GM23338 (cell line): Measurements from ENCODE around the gene ARL14EP.

ENCODE experiments used
- CREB1 ChIP-seq: fragments of 250-450 bp; sonication (Bioruptor Pico); IDR thresholded peaks from 2 replicates; pipeline ENCODE4 v1.5.0; 2020; ENCODE audit warnings: low read depth, mild to moderate bottlenecking, moderate library complexity
- ETS1 ChIP-seq: IDR thresholded peaks from 2 replicates; pipeline ENCODE4 v1.6.1; 2016; ENCODE audit warnings: antibody characterized with exemption
- EZH2 ChIP-seq: fragments of 200-600 bp; sonication (generic); IDR thresholded peaks from one replicate; pipeline ENCODE4 v1.8.0; 2017; ENCODE audit warnings: antibody characterized with exemption, mild to moderate bottlenecking, low read depth; ENCODE audit not compliant: unreplicated experiment
- EZH2phosphoT487 ChIP-seq: fragments of 200-600 bp; sonication (generic); IDR thresholded peaks from one replicate; pipeline ENCODE4 v1.8.1; 2018; ENCODE audit warnings: antibody characterized with exemption; ENCODE audit not compliant: unreplicated experiment
- JUNB ChIP-seq: IDR thresholded peaks from one replicate; pipeline ENCODE4 v1.6.1; 2016; ENCODE audit warnings: antibody characterized with exemption; ENCODE audit not compliant: unreplicated experiment
- POLR2AphosphoS5 ChIP-seq: IDR thresholded peaks from 2 replicates; pipeline ENCODE4 v1.6.1; 2016; ENCODE audit warnings: antibody characterized with exemption, low read depth
- REST ChIP-seq: IDR thresholded peaks from one replicate; pipeline ENCODE4 v1.6.1; 2018; ENCODE audit warnings: antibody characterized with exemption; ENCODE audit not compliant: unreplicated experiment
- STAT1 ChIP-seq: IDR thresholded peaks from one replicate; pipeline ENCODE4 v1.6.1; 2016; ENCODE audit warnings: antibody characterized with exemption; ENCODE audit not compliant: unreplicated experiment
- TF ChIP-seq, protein P1 (sequence below), 2 experiments: fragments of 200-600 bp in 1 of 2; sonication (generic) in 1 of 2; conservative IDR thresholded peaks; 2 replicates each; pipeline versions ENCODE4 v1.5.1 to v1.6.1; 2016 to 2017; ENCODE audit warnings: antibody characterized with exemption in 2 of 2, low read depth in 2 of 2, mild to moderate bottlenecking in 2 of 2, moderate library complexity in 1 of 2

- TF ChIP-seq EZH2 = no peak
- TF ChIP-seq, protein P1, sequence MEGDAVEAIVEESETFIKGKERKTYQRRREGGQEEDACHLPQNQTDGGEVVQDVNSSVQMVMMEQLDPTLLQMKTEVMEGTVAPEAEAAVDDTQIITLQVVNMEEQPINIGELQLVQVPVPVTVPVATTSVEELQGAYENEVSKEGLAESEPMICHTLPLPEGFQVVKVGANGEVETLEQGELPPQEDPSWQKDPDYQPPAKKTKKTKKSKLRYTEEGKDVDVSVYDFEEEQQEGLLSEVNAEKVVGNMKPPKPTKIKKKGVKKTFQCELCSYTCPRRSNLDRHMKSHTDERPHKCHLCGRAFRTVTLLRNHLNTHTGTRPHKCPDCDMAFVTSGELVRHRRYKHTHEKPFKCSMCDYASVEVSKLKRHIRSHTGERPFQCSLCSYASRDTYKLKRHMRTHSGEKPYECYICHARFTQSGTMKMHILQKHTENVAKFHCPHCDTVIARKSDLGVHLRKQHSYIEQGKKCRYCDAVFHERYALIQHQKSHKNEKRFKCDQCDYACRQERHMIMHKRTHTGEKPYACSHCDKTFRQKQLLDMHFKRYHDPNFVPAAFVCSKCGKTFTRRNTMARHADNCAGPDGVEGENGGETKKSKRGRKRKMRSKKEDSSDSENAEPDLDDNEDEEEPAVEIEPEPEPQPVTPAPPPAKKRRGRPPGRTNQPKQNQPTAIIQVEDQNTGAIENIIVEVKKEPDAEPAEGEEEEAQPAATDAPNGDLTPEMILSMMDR (conservative IDR thresholded peaks at IDR 0.05; ENCODE audit: low read depth in 2 of 2) = no peak
- TF ChIP-seq POLR2AphosphoS5 = no peak
- no peak for TF ChIP-seq REST
- no peak for TF ChIP-seq CREB1 (CRISPR knock-in tag)
- TF ChIP-seq STAT1 = no peak
- TF ChIP-seq EZH2phosphoT487 = no peak
- TF ChIP-seq JUNB = no peak
- no peak for TF ChIP-seq ETS1
Observed at GRCh38 chr11:30295178-30295885, 27.6 kb upstream of the ARL14EP start.
